Activated B cell treated with CpG ODN at 0.5 μM for 24 hours (primary cell): ENCODE measurements around the gene RCBTB2. TPM values are rescaled to one million over a fixed set of nuclear protein-coding genes. Genes with fewer than 3 reads are reported as not detected.

Experiments
- ATAC-seq: fragments of 200-7000 bp; cut with Tn5 transposase; one replicate; pipeline ENCODE4 v1.10.0; 2021; ENCODE audit warnings: low read depth, mild to moderate bottlenecking, moderate library complexity
- CTCF ChIA-PET: fragments of 350-600 bp; sonication (Branson Sonifier 250); formaldehyde crosslinking; loops from one replicate; lab custom pipeline; 2021; ENCODE audit warnings: antibody characterized with exemption; lab: Charles Lee
- POLR2A ChIA-PET: fragments of 350-600 bp; sonication (Branson Sonifier 250); formaldehyde crosslinking; loops from one replicate; lab custom pipeline; 2021; ENCODE audit warnings: antibody characterized with exemption; lab: Charles Lee
- DNase-seq: peaks from one replicate; pipeline ENCODE4 v3.0.0; 2022
- H3K27ac Mint-ChIP-seq: one replicate; pipeline ENCODE4 v1.8.0; 2020; ENCODE audit warnings: mixed read lengths
- H3K27me3 Mint-ChIP-seq: one replicate; pipeline ENCODE4 v1.8.0; 2021; ENCODE audit warnings: mixed read lengths
- H3K36me3 Mint-ChIP-seq: one replicate; pipeline ENCODE4 v1.8.0; 2021; ENCODE audit warnings: low read depth, mixed read lengths
- H3K4me1 Mint-ChIP-seq: one replicate; pipeline ENCODE4 v1.8.0; 2021; ENCODE audit warnings: mixed read lengths
- H3K4me3 Mint-ChIP-seq: one replicate; pipeline ENCODE4 v1.8.0; 2020; ENCODE audit warnings: mild to moderate bottlenecking, mixed read lengths
- H3K9me3 Mint-ChIP-seq: one replicate; pipeline ENCODE4 v1.8.0; 2020; ENCODE audit warnings: mixed read lengths
- intact Hi-C: fragments of 100-400 bp; cut with micrococcal nuclease; formaldehyde crosslinking; loops from one replicate; pipeline ENCODE4 v1.15.1; 2024
- total RNA-seq: library from RNA; stranded (reverse); gene quantifications from 2 replicates; pipeline ENCODE4 v1.2.3, GENCODE V29; 2022
- TF ChIP-seq, protein P1 (sequence below): fragments of 200-600 bp; IDR thresholded peaks from one replicate; pipeline ENCODE4 v1.8.0; 2022; ENCODE audit warnings: antibody characterized with exemption, mild to moderate bottlenecking

Gene RCBTB2
- total RNA-seq, 1 donor from 2014 or later: 2.4 TPM

DNA sequence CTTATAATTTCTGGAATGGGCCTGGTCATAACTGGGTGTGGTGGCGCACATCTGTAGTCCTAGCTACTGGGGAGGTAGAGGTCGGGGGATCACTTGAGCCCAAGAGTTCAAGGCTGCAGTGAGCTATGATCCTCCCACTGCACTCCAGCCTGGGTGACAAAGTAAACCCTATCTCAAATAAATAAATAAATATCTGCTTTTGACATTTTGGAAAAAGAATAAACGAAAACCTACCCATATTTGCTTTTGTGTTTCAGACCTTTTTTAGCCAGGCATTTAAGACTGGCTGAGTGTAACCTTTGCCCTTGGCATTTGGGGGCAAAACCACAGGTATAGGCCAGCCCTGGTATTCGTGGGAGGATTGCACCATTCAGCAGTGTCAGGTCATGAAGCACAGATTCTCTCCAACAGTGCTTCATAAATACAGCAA is 14.8 kb upstream of the RCBTB2 start:
- intact Hi-C loops: no loop called here
- no peak for ATAC-seq
- H3K36me3 Mint-ChIP-seq: peaks cover 1% of the 10 kb centered on the region
- H3K4me1 Mint-ChIP-seq: no peaks in the 10 kb centered on the region
- TF ChIP-seq, protein P1, sequence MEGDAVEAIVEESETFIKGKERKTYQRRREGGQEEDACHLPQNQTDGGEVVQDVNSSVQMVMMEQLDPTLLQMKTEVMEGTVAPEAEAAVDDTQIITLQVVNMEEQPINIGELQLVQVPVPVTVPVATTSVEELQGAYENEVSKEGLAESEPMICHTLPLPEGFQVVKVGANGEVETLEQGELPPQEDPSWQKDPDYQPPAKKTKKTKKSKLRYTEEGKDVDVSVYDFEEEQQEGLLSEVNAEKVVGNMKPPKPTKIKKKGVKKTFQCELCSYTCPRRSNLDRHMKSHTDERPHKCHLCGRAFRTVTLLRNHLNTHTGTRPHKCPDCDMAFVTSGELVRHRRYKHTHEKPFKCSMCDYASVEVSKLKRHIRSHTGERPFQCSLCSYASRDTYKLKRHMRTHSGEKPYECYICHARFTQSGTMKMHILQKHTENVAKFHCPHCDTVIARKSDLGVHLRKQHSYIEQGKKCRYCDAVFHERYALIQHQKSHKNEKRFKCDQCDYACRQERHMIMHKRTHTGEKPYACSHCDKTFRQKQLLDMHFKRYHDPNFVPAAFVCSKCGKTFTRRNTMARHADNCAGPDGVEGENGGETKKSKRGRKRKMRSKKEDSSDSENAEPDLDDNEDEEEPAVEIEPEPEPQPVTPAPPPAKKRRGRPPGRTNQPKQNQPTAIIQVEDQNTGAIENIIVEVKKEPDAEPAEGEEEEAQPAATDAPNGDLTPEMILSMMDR: no peak
- no peak overlapping the region for H3K4me3 Mint-ChIP-seq
- H3K27ac Mint-ChIP-seq: no peak overlapping the region
- peaks cover 64% of the 10 kb centered on the region for H3K27me3 Mint-ChIP-seq
- ChIA-PET CTCF (no interaction called here), POLR2A (no interaction called here)
- peaks cover 14% of the 10 kb centered on the region for H3K9me3 Mint-ChIP-seq
- no peak for DNase-seq

DNA sequence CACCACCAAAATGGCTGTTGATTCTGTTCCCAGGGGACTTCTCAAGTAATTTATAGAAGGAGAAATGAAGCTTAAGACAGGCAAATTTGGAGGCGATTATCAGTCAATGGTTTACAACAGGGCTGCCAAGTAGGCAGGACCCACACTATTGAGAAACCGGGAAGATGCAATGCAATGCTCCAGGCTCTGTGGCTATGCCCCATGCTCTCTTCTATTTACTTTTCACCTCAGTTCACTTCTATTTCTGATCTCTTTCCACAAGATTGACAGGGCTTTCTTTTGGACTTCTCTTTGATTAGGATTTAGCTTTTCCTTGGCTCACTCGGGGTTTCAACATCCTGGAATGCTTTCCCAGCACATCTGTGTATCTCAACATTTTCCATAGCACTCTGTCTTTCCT is 12.7 kb upstream of the RCBTB2 start:
- Mint-ChIP-seq H3K27ac (no peak overlapping the region), H3K36me3 (no peaks in the 10 kb centered on the region), H3K4me1 (no peaks in the 10 kb centered on the region), H3K4me3 (no peak overlapping the region), H3K9me3 (peaks cover 11% of the 10 kb centered on the region), H3K27me3 (peaks cover 70% of the 10 kb centered on the region)
- ATAC-seq (no peak), DNase-seq (no peak)
- TF ChIP-seq, protein P1: no peak
- intact Hi-C loops: no loop called here
- POLR2A ChIA-PET: no interaction called here
- CTCF ChIA-PET: no interaction called here

DNA sequence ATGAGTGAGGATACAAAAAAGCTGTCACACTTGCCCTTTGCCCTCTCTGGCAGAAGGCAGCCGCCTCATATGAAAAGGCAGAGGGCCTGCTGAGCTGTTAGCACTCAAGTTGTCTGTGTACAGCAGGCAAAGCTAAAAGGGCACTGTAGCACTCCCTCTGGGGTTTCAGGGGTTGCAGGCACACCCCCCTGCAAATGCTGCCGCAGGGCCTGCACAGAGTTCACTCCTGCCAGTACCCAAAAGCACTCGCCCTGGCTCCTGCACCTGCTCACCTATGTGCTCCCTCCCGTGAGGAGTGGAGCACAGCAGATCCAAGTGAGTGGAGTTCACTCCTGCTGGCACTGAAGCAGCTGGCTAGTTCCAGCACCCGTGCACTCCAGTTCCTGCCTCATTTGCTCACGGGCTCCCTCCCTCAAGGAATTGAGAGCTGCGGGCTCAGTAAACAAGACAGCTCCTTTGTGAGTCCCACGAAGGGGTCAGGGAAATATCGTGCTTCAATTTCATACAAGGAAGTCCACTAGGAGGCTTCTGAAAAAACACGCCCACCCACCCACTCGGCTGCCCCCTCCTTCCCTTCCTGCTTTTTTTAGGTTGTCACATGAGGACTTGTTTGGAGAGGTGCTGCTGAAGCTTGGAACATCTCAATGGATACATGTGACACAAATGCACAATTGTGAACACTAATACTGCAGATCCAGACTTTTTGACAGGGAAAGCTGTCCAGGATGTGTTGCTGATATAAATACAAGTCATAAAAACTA is 9.9 kb upstream of the RCBTB2 start:
- Mint-ChIP-seq H3K27me3 (peaks cover 63% of the 10 kb centered on the region), H3K27ac (no peak overlapping the region), H3K4me1 (no peaks in the 10 kb centered on the region), H3K4me3 (no peak overlapping the region), H3K36me3 (no peaks in the 10 kb centered on the region), H3K9me3 (peaks cover 1% of the 10 kb centered on the region)
- TF ChIP-seq, protein P1: no peak
- ATAC-seq: no peak
- CTCF ChIA-PET: interaction anchor here (1.6 kb wide), 1 partner anchor 38 kb away, joined by 4 read pairs; no protein-coding TSS in a partner anchor
- DNase-seq: no peak
- POLR2A ChIA-PET: interaction anchor here (0.9 kb wide), 1 partner anchor 44 kb away, joined by 3 read pairs; no protein-coding TSS in a partner anchor
- intact Hi-C loops: no loop called here

DNA sequence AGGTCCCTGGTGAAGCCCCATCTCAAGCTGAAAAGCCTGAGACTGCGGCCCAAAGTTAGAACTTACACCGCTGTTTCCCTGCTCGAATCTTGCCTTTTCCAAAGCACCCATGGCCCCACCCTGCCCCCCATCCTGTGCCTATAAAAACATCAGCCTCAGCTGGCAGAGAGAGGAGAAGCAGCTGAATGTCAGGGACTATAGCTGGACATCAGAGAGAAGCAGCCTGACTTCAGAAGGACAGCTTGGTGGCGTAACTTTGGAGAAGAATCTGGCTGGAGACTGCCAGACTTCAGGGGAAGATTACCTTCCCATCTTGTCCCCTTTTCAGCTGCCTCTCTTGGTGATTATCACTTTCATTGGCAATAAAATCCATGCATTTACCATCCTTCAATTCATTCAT is 9.3 kb upstream of the RCBTB2 start:
- Mint-ChIP-seq H3K4me3 (no peak overlapping the region), H3K27me3 (peaks cover 64% of the 10 kb centered on the region), H3K36me3 (no peaks in the 10 kb centered on the region), H3K4me1 (no peaks in the 10 kb centered on the region), H3K27ac (no peak overlapping the region), H3K9me3 (peaks cover 3% of the 10 kb centered on the region)
- ChIA-PET CTCF (interaction anchor here (1.6 kb wide), 1 partner anchor 38 kb away, joined by 4 read pairs; no protein-coding TSS in a partner anchor), POLR2A (interaction anchor here (0.9 kb wide), 1 partner anchor 44 kb away, joined by 3 read pairs; no protein-coding TSS in a partner anchor)
- no peak for DNase-seq
- intact Hi-C loops: no loop called here
- TF ChIP-seq, protein P1: no peak
- no peak for ATAC-seq

DNA sequence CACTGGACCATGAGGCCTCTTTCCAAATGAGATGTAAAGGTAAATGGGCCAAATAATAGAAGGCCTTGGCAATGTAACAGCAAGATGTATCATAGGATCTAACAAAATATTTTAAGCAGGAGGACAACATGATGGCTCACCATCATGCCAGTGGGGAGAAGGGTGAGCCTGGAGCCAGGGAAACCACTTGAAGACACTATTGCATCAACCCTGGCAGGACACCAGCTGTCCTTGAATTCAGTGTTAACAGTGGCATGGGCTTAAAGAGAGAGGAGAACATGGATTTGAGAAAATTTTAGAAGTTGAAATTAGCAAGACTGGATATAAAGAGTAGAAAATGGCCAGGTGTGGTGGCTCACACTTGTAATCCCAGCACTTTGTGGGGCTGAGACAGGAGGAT is 6.7 kb upstream of the RCBTB2 start:
- ATAC-seq (no peak), DNase-seq (no peak)
- intact Hi-C loops: no loop called here
- TF ChIP-seq, protein P1: no peak
- peaks cover 3% of the 10 kb centered on the region for H3K9me3 Mint-ChIP-seq
- H3K27ac Mint-ChIP-seq: no peak overlapping the region
- H3K4me1 Mint-ChIP-seq: no peaks in the 10 kb centered on the region
- H3K27me3 Mint-ChIP-seq: peaks cover 53% of the 10 kb centered on the region
- ChIA-PET POLR2A (interaction anchor here (0.7 kb wide), 1 partner anchor 8 kb away, joined by 11 read pairs; no protein-coding TSS in a partner anchor), CTCF (no interaction called here)
- no peaks in the 10 kb centered on the region for H3K36me3 Mint-ChIP-seq
- no peak overlapping the region for H3K4me3 Mint-ChIP-seq
